GM18508 (cell line): ENCODE data around the gene ZYX.
"Not testable (repeated sequence)": the region's sequence is repeated elsewhere in the genome, so short reads cannot be mapped to it uniquely, and the experiment has no call there.

ENCODE experiments used
- ATAC-seq: cut with Tn5 transposase; IDR thresholded peaks from one replicate; pipeline ENCODE4 v1.9.1; 2021; ENCODE audit warnings: moderate number of reproducible peaks; ENCODE audit not compliant: insufficient read depth, unreplicated experiment

ZYX gene

DNA sequence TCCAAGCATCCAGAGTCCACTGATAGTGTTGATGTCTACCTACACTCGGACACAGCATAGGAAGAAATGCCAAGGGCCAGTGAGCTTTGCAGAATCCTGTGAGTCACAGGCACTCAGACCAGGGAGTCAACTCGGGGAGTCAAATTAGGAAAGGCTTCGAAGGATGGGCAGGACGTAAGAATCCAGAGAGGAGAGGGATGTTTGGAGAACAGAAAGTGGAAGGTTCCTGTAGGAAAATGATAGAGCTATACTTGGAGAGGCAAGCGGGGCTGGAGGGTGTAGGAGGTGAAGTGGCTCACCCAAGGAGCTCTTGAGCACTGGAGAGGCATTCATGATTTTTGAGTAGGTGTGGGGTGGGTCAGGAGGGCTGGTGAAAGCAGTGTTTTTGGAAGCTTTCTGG, 3.0 kb downstream of the ZYX start:
- no peak for ATAC-seq

- ATAC-seq, result no peak
Observed at GRCh38 chr7:143384661-143385631, 3.8 kb downstream of the ZYX start.

GRCh38 chr7:143385891-143386781, 5.0 kb downstream of the ZYX start:
- ATAC-seq, result no peak

DNA sequence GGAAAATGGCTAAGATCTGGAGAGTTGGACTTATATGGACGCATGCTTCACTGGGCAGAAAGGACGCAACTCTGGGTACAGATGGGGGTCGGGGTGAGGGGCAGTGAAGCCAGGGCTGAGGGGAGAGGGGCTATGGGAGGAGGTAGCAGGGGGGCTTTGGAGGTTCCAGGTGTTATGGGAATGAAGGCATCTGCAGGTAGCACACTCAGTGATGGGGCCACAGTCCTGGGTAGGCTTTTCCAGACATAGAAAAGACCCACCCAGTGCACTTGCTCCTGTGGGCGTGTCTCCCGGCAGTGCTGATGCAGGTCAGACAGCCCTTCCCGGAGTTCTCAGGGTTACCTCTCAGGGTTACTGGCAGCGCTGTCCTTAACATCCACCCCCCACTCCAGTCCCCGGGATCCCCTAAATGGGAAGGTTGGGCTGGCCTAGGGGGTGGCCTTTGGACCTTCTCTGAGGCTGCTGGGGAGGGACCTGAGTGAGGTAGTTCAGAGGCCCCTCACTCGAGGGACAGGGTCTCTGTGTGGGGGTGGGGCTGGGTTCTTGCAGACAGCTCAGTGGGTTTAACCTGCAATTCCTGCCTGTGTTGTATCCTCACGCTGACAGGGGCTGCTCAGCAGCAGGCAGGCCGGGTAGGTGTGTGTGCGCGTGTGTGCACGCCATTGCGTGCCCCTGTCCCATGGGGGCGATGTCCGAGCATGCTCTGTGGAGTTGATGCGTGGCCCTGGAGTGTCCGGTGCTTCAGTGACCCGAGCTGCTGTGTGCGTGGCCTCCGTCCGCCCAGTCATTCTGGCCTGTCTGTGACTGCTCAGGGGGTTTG, 6.2 kb downstream of the ZYX start:
- ATAC-seq, result no peak

DNA sequence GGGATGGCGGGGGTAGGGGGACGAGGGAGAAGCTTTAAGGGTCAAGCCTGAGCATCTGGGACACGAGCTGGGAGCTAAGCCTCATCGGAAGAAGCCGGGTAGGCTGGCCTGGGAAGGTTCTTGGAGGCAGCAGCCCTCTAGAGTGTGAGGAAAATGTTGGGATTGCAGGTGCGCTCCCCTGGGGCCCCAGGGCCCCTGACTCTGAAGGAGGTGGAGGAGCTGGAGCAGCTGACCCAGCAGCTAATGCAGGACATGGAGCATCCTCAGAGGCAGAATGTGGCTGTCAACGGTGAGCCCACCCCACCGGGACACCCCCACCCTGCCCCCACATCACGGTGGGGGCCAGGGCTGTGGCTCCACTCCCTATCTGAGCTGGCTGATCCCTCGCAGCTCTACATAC, 6.9 kb downstream of the ZYX start:
- ATAC-seq, result no peak

DNA sequence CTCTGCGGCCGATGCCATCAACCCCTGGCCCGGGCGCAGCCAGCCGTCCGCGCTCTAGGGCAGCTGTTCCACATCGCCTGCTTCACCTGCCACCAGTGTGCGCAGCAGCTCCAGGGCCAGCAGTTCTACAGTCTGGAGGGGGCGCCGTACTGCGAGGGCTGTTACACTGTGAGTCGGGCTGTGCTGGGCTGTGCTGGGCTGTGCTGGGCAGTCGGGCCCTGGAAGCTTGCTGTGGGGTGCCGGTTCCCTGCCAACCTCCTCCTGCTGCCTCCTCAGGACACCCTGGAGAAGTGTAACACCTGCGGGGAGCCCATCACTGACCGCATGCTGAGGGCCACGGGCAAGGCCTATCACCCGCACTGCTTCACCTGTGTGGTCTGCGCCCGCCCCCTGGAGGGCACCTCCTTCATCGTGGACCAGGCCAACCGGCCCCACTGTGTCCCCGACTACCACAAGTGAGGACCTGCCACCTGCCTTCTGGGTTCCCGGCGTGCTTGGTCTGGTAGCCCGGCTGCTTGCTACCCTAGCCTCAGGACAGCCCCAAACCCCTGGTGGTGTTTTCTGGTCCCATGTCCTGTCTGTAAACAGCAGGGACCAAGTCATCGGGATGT, 7.5 kb downstream of the ZYX start:
- no peak for ATAC-seq

DNA sequence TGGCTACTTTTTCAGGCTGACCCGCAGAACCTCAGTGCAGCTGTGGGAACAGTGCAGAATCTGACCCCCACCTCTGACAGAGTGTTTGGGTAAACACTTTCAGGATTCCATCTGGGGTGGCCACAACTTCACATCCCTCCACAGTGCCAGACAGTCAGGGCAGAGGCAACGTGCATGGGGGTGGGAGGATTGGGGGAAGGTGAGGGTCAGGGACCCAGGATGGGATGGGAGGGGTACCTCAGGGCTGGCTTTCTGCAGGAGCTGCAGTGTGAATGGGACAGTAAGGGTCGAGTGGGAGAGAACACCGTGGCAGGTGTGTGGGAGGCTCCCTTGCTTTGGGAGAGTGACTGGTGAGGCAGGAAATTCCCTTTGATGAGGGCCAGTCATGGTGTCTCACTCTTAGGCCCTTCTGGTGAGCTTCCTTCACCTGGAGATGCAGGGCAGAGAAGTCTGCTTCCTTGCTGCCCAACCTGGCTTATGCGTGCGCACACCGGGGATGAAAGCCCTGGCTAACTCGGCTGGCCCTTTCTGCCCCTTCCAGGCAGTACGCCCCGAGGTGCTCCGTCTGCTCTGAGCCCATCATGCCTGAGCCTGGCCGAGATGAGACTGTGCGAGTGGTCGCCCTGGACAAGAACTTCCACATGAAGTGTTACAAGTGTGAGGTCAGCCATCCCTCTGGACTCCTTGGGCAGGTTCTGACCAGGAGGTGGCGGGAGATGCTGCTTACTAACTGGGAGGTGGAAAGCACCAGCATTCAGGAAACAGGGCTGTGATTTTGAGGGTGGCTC, 8.4 kb downstream of the ZYX start:
- ATAC-seq, result no peak

GRCh38 chr7:143390104-143390772, 9.1 kb downstream of the ZYX start:
- ATAC-seq, result no peak

DNA sequence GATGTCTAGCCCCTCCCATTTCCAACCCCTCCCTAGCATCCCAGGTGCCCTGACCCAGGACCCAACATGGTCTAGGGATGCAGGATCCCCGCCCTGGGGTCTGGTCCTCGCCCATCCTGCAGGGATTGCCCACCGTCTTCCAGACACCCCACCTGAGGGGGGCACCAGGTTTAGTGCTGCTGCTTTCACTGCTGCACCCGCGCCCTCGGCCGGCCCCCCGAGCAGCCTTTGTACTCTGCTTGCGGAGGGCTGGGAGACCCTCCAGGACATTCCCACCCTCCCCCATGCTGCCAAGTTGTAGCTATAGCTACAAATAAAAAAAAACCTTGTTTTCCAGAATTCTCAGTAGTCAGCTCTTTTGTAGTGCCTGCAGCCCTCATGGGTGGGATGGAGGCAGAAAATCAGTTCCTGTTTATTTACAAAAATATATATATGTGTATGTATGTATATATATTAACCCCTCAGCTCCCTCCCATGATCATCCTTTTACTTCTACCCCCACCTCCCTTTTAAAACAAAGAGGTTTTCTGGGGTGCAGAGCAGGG, 9.7 kb downstream of the ZYX start:
- ATAC-seq, result no peak

DNA sequence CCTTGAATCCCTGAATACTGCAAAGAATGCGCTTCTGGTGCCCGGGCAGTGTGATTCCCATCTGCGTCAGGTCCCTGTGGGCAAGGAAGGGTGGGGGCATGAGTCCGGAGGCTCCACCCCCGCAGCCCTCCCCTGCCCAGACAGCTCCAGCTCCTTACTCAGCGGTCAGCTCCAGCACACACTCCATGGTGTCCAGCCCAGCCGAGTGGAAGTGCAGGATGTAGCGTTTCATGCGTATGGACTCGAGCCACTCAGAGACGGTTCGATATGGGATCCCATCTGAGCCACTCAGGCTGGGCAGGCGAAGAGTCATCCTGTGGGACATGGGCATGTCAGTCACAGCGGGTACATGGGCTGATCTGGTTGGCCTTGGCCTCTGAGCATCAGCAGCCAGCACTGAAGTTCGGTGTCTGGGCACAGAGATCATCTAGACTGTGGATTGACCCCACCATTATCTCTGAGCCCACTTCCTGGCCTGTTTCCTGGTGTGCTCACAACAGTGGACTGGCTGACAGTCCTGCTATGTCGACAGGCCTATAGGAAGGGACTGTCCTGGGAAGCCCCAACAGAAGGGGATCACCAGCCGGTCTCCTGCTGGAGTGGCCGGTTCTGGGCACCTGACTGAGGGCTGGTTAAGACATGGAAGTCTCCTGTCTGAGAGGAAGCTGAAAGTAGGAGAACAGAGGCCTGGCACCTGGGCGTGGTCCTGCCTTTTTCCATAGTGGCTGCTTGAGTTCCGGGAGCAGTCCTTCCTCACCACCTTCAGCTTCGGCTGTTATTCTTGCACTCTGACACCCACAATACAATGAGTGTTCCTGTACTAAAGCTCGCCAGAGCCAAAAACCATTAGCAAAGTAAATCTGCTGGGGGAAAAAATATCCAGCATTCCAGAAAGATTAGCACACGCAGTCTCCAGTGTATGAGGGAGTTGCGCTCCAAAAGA, 10.6 kb downstream of the ZYX start:
- ATAC-seq, result no peak

DNA sequence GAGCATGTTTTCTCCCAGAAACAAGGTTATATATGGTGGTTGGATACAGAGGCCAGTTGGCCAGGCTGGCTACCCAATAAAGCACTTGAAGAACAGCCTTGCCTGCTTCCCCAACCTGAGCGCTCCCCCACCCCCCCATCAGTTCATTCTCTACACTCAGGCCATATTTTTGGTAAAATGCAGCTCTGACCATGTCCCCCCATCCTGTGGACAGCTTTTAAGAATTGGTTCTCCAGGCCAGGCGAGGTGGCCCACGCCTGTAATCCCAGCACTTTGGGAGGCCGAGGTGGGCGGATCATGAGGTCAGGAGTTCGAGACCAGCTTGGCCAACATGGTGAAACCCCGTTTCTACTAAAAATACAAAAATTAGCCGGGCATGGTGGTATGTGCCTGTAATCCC, 11.3 kb downstream of the ZYX start:
- not testable (repeated sequence) for ATAC-seq

DNA sequence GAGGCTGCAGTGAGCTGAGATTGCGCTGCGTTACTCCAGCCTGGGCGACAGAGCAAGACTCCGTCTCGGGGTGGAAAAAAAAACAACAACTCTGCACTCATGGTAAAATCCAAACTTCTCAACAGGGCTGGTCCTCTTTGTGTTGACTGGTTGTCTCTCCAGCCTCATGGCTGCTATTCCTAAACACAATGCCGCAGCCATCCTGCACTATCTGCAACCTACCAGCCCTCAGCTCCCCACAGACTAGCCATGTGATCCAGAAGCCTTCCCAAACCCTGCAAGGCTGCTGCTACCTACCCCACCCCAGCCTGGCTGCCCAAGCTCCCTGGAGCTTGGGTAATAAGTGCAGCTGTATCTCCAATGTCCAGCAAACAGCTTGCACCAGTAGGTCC, 11.7 kb downstream of the ZYX start:
- ATAC-seq, result no peak

DNA sequence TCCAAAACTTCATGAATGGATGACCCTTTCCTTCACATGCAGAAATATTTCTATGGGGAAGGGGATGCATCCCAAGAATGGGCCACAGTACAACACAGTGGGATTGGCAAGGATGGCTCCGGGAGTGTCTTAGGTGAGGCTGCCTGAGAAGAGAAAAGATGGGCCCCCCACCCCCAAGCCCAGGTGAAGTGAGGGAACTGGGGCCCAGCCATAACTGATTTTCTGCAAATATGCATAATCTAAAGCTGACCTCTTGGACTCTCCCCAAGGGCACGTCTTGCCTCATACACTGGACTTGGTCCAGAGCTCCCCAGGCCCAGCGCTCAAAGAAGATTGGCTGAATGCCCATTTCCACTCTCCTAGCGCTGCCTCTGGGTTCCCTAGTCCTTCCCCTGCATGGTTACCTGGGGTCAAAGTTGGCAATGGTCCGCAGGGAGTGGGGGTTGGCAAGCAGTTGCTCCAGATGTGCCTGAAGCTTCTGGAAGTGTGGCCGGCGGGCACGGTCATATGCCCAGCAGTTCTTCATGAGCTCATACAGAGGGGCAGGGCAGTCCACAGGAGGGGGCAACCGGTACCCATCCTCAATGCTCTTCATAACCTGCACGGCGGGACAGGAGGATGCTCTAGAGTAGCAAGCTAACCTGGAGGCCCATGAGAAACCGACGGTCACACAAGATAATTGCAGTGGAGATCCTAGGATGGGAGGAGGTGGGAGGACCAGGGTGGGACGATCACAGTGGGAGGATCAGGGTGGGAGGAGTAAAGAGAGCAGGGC, 12.3 kb downstream of the ZYX start:
- ATAC-seq, result no peak

GRCh38 chr7:143394068-143394467, 12.9 kb downstream of the ZYX start:
- no peak for ATAC-seq

GRCh38 chr7:143394777-143395176, 13.6 kb downstream of the ZYX start:
- ATAC-seq, result no peak
